HepG2 (cell line): Measurements from ENCODE around the gene NFATC2. TPM values are rescaled to one million over a fixed set of nuclear protein-coding genes. Genes with fewer than 3 reads are reported as not detected.

Source experiments
- ATF4 ChIP-seq, 2 experiments: fragments of 450-650 bp in 1 of 2; sonication (generic) in 1 of 2; formaldehyde crosslinking; IDR thresholded peaks; 2 replicates each; pipeline versions ENCODE4 v1.5.0 to v1.8.0; 2020 to 2022; ENCODE audit warnings: mild to moderate bottlenecking in 1 of 2, missing genetic modification reagents in 1 of 2
- ETS1 ChIP-seq: sonication (generic); formaldehyde crosslinking; IDR thresholded peaks from 2 replicates; pipeline ENCODE4 v1.4.0; 2020; ENCODE audit warnings: missing genetic modification reagents
- JUN ChIP-seq: sonication (generic); formaldehyde crosslinking; IDR thresholded peaks from 2 replicates; pipeline ENCODE4 v1.4.0; 2020; ENCODE audit warnings: mild to moderate bottlenecking, missing genetic modification reagents
- KIAA2018 ChIP-seq: sonication (generic); formaldehyde crosslinking; IDR thresholded peaks from 2 replicates; pipeline ENCODE4 v1.5.0; 2020; ENCODE audit warnings: mild to moderate bottlenecking, missing genetic modification reagents, borderline replicate concordance
- KLF11 ChIP-seq: IDR thresholded peaks from 2 replicates; pipeline ENCODE4 v1.6.1; 2016; ENCODE audit warnings: missing compliant biosample characterization
- NFATC3 ChIP-seq: sonication (generic); formaldehyde crosslinking; IDR thresholded peaks from 2 replicates; pipeline ENCODE4 v1.5.1; 2020; ENCODE audit warnings: mild to moderate bottlenecking, missing genetic modification reagents
- NFIC ChIP-seq: IDR thresholded peaks from 2 replicates; pipeline ENCODE4 v1.6.1; 2012; ENCODE audit warnings: mild to moderate bottlenecking, low read length, inconsistent platforms
- PRDM10 ChIP-seq: sonication (generic); formaldehyde crosslinking; IDR thresholded peaks from 2 replicates; pipeline ENCODE4 v1.4.0; 2020; ENCODE audit warnings: low read depth, missing genetic modification reagents
- RFX1 ChIP-seq: fragments of 450-650 bp; IDR thresholded peaks from 2 replicates; pipeline ENCODE4 v1.6.1; 2017
- SPEN ChIP-seq: sonication (generic); formaldehyde crosslinking; IDR thresholded peaks from 2 replicates; pipeline ENCODE4 v1.5.1; 2020; ENCODE audit warnings: low read depth, mild to moderate bottlenecking, missing genetic modification reagents
- STAG1 ChIP-seq: sonication (generic); formaldehyde crosslinking; IDR thresholded peaks from 2 replicates; pipeline ENCODE4 v1.4.0; 2020; ENCODE audit warnings: missing genetic modification reagents
- ZNF549 ChIP-seq: sonication (generic); formaldehyde crosslinking; IDR thresholded peaks from 2 replicates; pipeline ENCODE4 v1.5.0; 2020; ENCODE audit warnings: missing genetic modification reagents
- ZSCAN22 ChIP-seq: sonication (generic); formaldehyde crosslinking; IDR thresholded peaks from 2 replicates; pipeline ENCODE4 v1.4.0; 2020; ENCODE audit warnings: mild to moderate bottlenecking, missing genetic modification reagents
- polyA plus RNA-seq, 8 experiments: library from polyadenylated mRNA; depleted of rRNA in 3 of 8; stranded (reverse) in 7 of 8; unstranded in 1 of 8; fragments of >200 nt; fragmentation: Illumina TruSeq in 4 of 8; extraction: Trizol in 4 of 8; gene quantifications; 2 replicates each; pipeline versions ENCODE4 v1.2.1 to v1.2.3, GENCODE V29; 2011 to 2016; ENCODE audit warnings: low read depth in 4 of 8, missing spikeins in 1 of 8, mixed read lengths in 1 of 8; ENCODE audit not compliant: insufficient read depth in 1 of 8
- total RNA-seq, 5 experiments: library from RNA; depleted of rRNA; stranded (reverse); fragments of >200 nt; fragmentation: Illumina TruSeq; extraction: Trizol; gene quantifications; 2 replicates each; pipeline ENCODE4 v1.2.3, GENCODE V29; 2016; ENCODE audit warnings: low read depth in 1 of 5

NFATC2 gene
- total and polyA plus RNA-seq, 2 of the 13 experiments (the other 11 are each of a cell fraction or from before 2014, with no cell fraction given) = 1.9 to 3.3 TPM

- TF ChIP-seq ZSCAN22 (CRISPR knock-in tag) (no peak), STAG1 (CRISPR knock-in tag) (no peak), SPEN (no peak), ATF4 (CRISPR knock-in tag; IDR thresholded peaks at IDR 0.05) (no peak), NFIC (0 out of 2 replicates have a peak, but pooled peaks have one; percentile 27), NFATC3 (0 out of 2 replicates have a peak, but pooled peaks have one; percentile 64), KLF11 (no peak), PRDM10 (no peak), RFX1 (no peak; the same call in 1 of the 2 replicates), ETS1 (no peak), ZNF549 (CRISPR knock-in tag) (no peak), KIAA2018 (CRISPR knock-in tag) (no peak), JUN (0 out of 2 replicates have a peak, but pooled peaks have one; percentile 69)
These were observed 21.2 kb upstream of the NFATC2 start (continued) for GRCh38 chr20:51563486-51564332.
